HepG2 (cell line): Measurements from ENCODE around the gene PGP. TPM values are rescaled to one million over a fixed set of nuclear protein-coding genes. Genes with fewer than 3 reads are reported as not detected.
A peak's percentile ranks its signal among the peaks of the same experiment; 100 is the strongest.

Source experiments
- ATAC-seq: fragments of 200-7000 bp; cut with Tn5 transposase; 3 replicates; pipeline ENCODE4 v1.9.1; 2020; ENCODE audit warnings: mild to moderate bottlenecking, moderate library complexity
- BruUV-seq: library from RNA; stranded (reverse); fragments of 400-500 nt; replicated peaks from 2 replicates; lab custom pipeline; 2021; lab: Mats Ljungman, UMichigan
- CTCF ChIA-PET: fragments of 300-600 bp; formaldehyde crosslinking; extraction: SDS; loops from one replicate; lab custom pipeline; 2021; ENCODE audit warnings: low total read pairs, inconsistent platforms, low intra/inter-chr PET ratio; lab: Yijun Ruan, JAX
- POLR2A ChIA-PET: fragments of 350-600 bp; sonication (Branson Sonifier 250); formaldehyde crosslinking; loops from one replicate; lab custom pipeline; 2020; ENCODE audit warnings: antibody characterized with exemption, inconsistent platforms; lab: Yijun Ruan, JAX
- DNase-seq: peaks from one replicate; pipeline ENCODE4 v3.0.0-alpha.2; 2015; ENCODE audit warnings: low spot score
- FAIRE-seq: peaks from 3 replicates; lab custom pipeline; 2011; peaks lifted over from hg19 to GRCh38; lab: Jason Lieb, UNC
- H2AFZ ChIP-seq: one replicate; pipeline ENCODE4 v1.6.1; 2011; ENCODE audit warnings: low read length, inconsistent platforms
- H3K27ac ChIP-seq: fragments of 300-600 bp; 3 replicates; pipeline ENCODE4 v1.8.0; 2011; ENCODE audit warnings: mixed run types, mild to moderate bottlenecking, mixed read lengths, low read length, inconsistent platforms; ENCODE audit not compliant: insufficient read depth; ENCODE audit errors: extremely low read length
- H3K27me3 ChIP-seq, 2 experiments: fragments of 200-600 bp in 1 of 2; 2 replicates in 1 of 2; 3 replicates in 1 of 2; pipeline versions ENCODE4 v1.6.0 to v1.8.0; 2011; ENCODE audit warnings: low read length in 2 of 2, mild to moderate bottlenecking in 2 of 2, moderate library complexity in 2 of 2, inconsistent platforms in 1 of 2; ENCODE audit not compliant: insufficient read depth in 2 of 2, control insufficient read depth in 1 of 2
- H3K36me3 ChIP-seq, 2 experiments: fragments of 200-600 bp in 1 of 2; replicated peaks in 1 of 2; 2 replicates in 1 of 2; 3 replicates in 1 of 2; pipeline versions ENCODE4 v1.5.1 to v1.8.0; 2011; ENCODE audit warnings: low read length in 2 of 2, inconsistent platforms in 1 of 2; ENCODE audit not compliant: insufficient read depth in 2 of 2, control insufficient read depth in 1 of 2
- H3K4me1 ChIP-seq: 2 replicates; pipeline ENCODE4 v1.5.1; 2012; ENCODE audit warnings: low read length, inconsistent platforms; ENCODE audit not compliant: insufficient read depth
- H3K4me2 ChIP-seq: 2 replicates; pipeline ENCODE4 v1.6.0; 2011; ENCODE audit warnings: low read depth, low read length, inconsistent platforms
- H3K4me3 ChIP-seq, 3 experiments: fragments of 200-600 bp in 1 of 3; sonication (generic), shearing (Covaris generic) in 1 of 3; replicated peaks in 1 of 3; 2 replicates each; pipeline ENCODE4 v1.5.1; 2011 to 2016; ENCODE audit warnings: low read length in 3 of 3, inconsistent platforms in 2 of 3, low read depth in 2 of 3, mild to moderate bottlenecking in 2 of 3, control low read depth in 1 of 3, mixed read lengths in 1 of 3; ENCODE audit not compliant: insufficient read depth in 1 of 3
- H3K79me2 ChIP-seq: one replicate; pipeline ENCODE4 v1.6.1; 2011; ENCODE audit warnings: low read length, inconsistent platforms; ENCODE audit not compliant: insufficient read depth
- H3K9ac ChIP-seq: 2 replicates; pipeline ENCODE4 v1.6.0; 2011; ENCODE audit warnings: mild to moderate bottlenecking, low read depth, low read length, inconsistent platforms; ENCODE audit not compliant: insufficient read depth
- H3K9me3 ChIP-seq: 2 replicates; pipeline ENCODE4 v1.5.1; 2012; ENCODE audit warnings: mild to moderate bottlenecking, low read length
- H4K20me1 ChIP-seq: 2 replicates; pipeline ENCODE4 v1.6.0; 2011; ENCODE audit warnings: inconsistent platforms, mild to moderate bottlenecking, low read length, moderate library complexity; ENCODE audit not compliant: insufficient read depth
- ATF3 ChIP-seq: sonication (generic); formaldehyde crosslinking; IDR thresholded peaks from 2 replicates; pipeline ENCODE4 v1.4.0; 2020; ENCODE audit warnings: missing genetic modification reagents
- CREB3 ChIP-seq: sonication (generic); formaldehyde crosslinking; IDR thresholded peaks from 2 replicates; pipeline ENCODE4 v1.5.0; 2020; ENCODE audit warnings: missing genetic modification reagents
- E2F5 ChIP-seq: sonication (generic); formaldehyde crosslinking; conservative IDR thresholded peaks from 2 replicates; pipeline ENCODE4 v1.4.0; 2020; ENCODE audit warnings: missing genetic modification reagents
- HOMEZ ChIP-seq: IDR thresholded peaks from 2 replicates; pipeline ENCODE4 v1.6.1; 2016; ENCODE audit warnings: low read depth
- KDM2A ChIP-seq: sonication (generic); formaldehyde crosslinking; IDR thresholded peaks from 2 replicates; pipeline ENCODE4 v1.4.0; 2020; ENCODE audit warnings: low read depth, missing genetic modification reagents, borderline replicate concordance
- MBNL3 ChIP-seq: fragments of 250-450 bp; sonication (Bioruptor Pico); conservative IDR thresholded peaks from 2 replicates; pipeline ENCODE4 v1.8.0; 2022; ENCODE audit warnings: mild to moderate bottlenecking, inconsistent platforms
- MTA3 ChIP-seq: sonication (generic); formaldehyde crosslinking; IDR thresholded peaks from 2 replicates; pipeline ENCODE4 v1.4.0; 2020; ENCODE audit warnings: missing genetic modification reagents
- RXRB ChIP-seq: IDR thresholded peaks from 2 replicates; pipeline ENCODE4 v1.6.1; 2016; ENCODE audit warnings: borderline replicate concordance, missing genetic modification reagents, missing compliant biosample characterization
- ZNF136 ChIP-seq: sonication (generic); formaldehyde crosslinking; IDR thresholded peaks from 2 replicates; pipeline ENCODE4 v1.8.1; 2022; ENCODE audit warnings: low read depth, mild to moderate bottlenecking, moderate library complexity, missing genetic modification reagents
- ZNF34 ChIP-seq: sonication (generic); formaldehyde crosslinking; IDR thresholded peaks from 2 replicates; pipeline ENCODE4 v1.4.0; 2020; ENCODE audit warnings: mild to moderate bottlenecking, missing genetic modification reagents, borderline replicate concordance
- ZNF362 ChIP-seq: sonication (generic); formaldehyde crosslinking; IDR thresholded peaks from 2 replicates; pipeline ENCODE4 v1.4.0; 2020; ENCODE audit warnings: missing genetic modification reagents, mild to moderate bottlenecking, borderline replicate concordance
- ZNF550 ChIP-seq: sonication (generic); formaldehyde crosslinking; IDR thresholded peaks from 2 replicates; pipeline ENCODE4 v1.4.0; 2020; ENCODE audit warnings: mild to moderate bottlenecking, missing genetic modification reagents, borderline replicate concordance
- ZNF563 ChIP-seq: sonication (generic); formaldehyde crosslinking; IDR thresholded peaks from 2 replicates; pipeline ENCODE4 v1.8.0; 2022; ENCODE audit warnings: mild to moderate bottlenecking, moderate library complexity, missing genetic modification reagents
- WGBS: methylation state at CpG from one replicate; pipeline ENCODE4 v1.1.6; 2017; ENCODE audit warnings: low lambda C conversion rate; 5-methylcytosine and 5-hydroxymethylcytosine counted together
- in situ Hi-C: cut with HindIII; loops from 2 replicates; pipeline ENCODE4 v1.10.0; 2017; ENCODE audit warnings: low pct_unique_long_range_greater_than_20kb; ENCODE audit not compliant: extremely low pct_ligation_motif_present
- intact Hi-C: fragments of 100-400 bp; cut with micrococcal nuclease; formaldehyde crosslinking; loops from one replicate; pipeline ENCODE4 v1.10.0; 2022; ENCODE audit not compliant: unreplicated experiment
- polyA plus RNA-seq, 8 experiments: library from polyadenylated mRNA; depleted of rRNA in 3 of 8; stranded (reverse) in 7 of 8; unstranded in 1 of 8; fragments of >200 nt; fragmentation: Illumina TruSeq in 4 of 8; extraction: Trizol in 4 of 8; gene quantifications; 2 replicates each; pipeline versions ENCODE4 v1.2.1 to v1.2.3, GENCODE V29; 2011 to 2016; ENCODE audit warnings: low read depth in 4 of 8, missing spikeins in 1 of 8, mixed read lengths in 1 of 8; ENCODE audit not compliant: insufficient read depth in 1 of 8
- total RNA-seq, 5 experiments: library from RNA; depleted of rRNA; stranded (reverse); fragments of >200 nt; fragmentation: Illumina TruSeq; extraction: Trizol; gene quantifications; 2 replicates each; pipeline ENCODE4 v1.2.3, GENCODE V29; 2016; ENCODE audit warnings: low read depth in 1 of 5

PGP gene
- total and polyA plus RNA-seq, 2 of the 13 experiments (the other 11 are each of a cell fraction or from before 2014, with no cell fraction given), result 7.3 to 18.3 TPM

GRCh38 chr16:2251296-2252111 is 36.9 kb upstream of the PGP start, which contains the start of gene ECI1 (continued):
- 0 out of 2 replicates have a peak, but pooled peaks have one; percentile 18 for TF ChIP-seq E2F5 (CRISPR knock-in tag)
- TF ChIP-seq MTA3 (CRISPR knock-in tag), result no peak
- TF ChIP-seq ZNF563 (CRISPR knock-in tag), result peak; percentile 57; the same call in 1 of the 2 replicates
- TF ChIP-seq, all 625 proteins: peak for 333

- no peaks in the 10 kb centered on the region for H3K9me3 ChIP-seq
- H3K79me2 ChIP-seq, result peaks cover 23% of the 10 kb centered on the region
- H3K27me3 ChIP-seq, result no peaks in the 10 kb centered on the region; a peak in 1 of 5 replicates
- peaks cover 5% of the 10 kb centered on the region for H4K20me1 ChIP-seq
- peak overlapping the region; percentile 79 for H3K4me2 ChIP-seq
- H3K4me3 ChIP-seq, result peak overlapping the region; percentile 71 to 84 (median 75)
- H3K4me1 ChIP-seq, result peaks cover 27% of the 10 kb centered on the region
- 2% methylated on average over 33 of the region's 35 CpGs for WGBS
- DNase-seq, result no peak
- peak overlapping the region; percentile 80 for H3K9ac ChIP-seq
- H3K27ac ChIP-seq, result peak overlapping the region; percentile 83
- FAIRE-seq, result no peak
- no peak overlapping the region for H2AFZ ChIP-seq
- BruUV-seq, result TSS peak; percentile 78
- intact Hi-C loops, result loop anchor here (5.0 kb wide), 1 partner anchor 53 kb away; the partner anchor contains the start of gene CASKIN1
- H3K36me3 ChIP-seq, result peaks cover 17 to 33% of the 10 kb centered on the region in 2 experiments
- ATAC-seq, result no peak
- in situ Hi-C loops, result no loop called here
- ChIA-PET CTCF (interaction anchor here (1.8 kb wide), 1 partner anchor 56 kb away, joined by 6 read pairs; no protein-coding TSS in a partner anchor), POLR2A (interaction anchor here (0.7 to 3.7 kb wide), 27 partner anchors 9 to 310 kb away, joined by 3 to 79 read pairs (median 5); partner anchors contain the start of genes CASKIN1, E4F1, PDPK1 and PGP)
- TF ChIP-seq RXRB (no peak), HOMEZ (CRISPR knock-in tag) (no peak), CREB3 (CRISPR knock-in tag) (0 out of 2 replicates have a peak, but pooled peaks have one; percentile 15), ZNF362 (no peak), ZNF550 (0 out of 2 replicates have a peak, but pooled peaks have one; percentile 5), ATF3 (CRISPR knock-in tag) (no peak), MBNL3 (CRISPR knock-in tag) (no peak), ZNF34 (CRISPR knock-in tag) (peak; percentile 7; the same call in 1 of the 2 replicates), KDM2A (0 out of 2 replicates have a peak, but pooled peaks have one; percentile 3), ZNF136 (CRISPR knock-in tag) (no peak)
Measured at GRCh38 chr16:2250652-2251295, 36.1 kb upstream of the PGP start.
